ENCODE data around the gene SLC12A9.

The SLC12A9 gene

GRCh38 chr7:100885440-100886141 is 33.1 kb downstream of the SLC12A9 start:
- no peak for DNase-seq

- DNase-seq = no peak
These were observed 33.8 kb downstream of the SLC12A9 start for GRCh38 chr7:100886142-100886935.

GRCh38 chr7:100886936-100887515 is 34.5 kb downstream of the SLC12A9 start:
- DNase-seq = no peak

- DNase-seq = peak; percentile 73
These were observed 35.2 kb downstream of the SLC12A9 start for GRCh38 chr7:100887516-100888290.

- no peak for DNase-seq
These were observed 35.9 kb downstream of the SLC12A9 start for GRCh38 chr7:100888291-100888987.

- no peak for DNase-seq
These were observed 36.7 kb downstream of the SLC12A9 start, which contains the start of gene UFSP1 for GRCh38 chr7:100888988-100889750. TSS of gene UFSP1 (minus strand) at chr7:100889715. CDS start at chr7:100889271, 444 bp downstream.

GRCh38 chr7:100890653-100891567 is 38.4 kb downstream of the SLC12A9 start:
- DNase-seq = no peak

GRCh38 chr7:100891568-100892247 is 39.2 kb downstream of the SLC12A9 start:
- no peak for DNase-seq

GRCh38 chr7:100892364-100893317 is 40.1 kb downstream of the SLC12A9 start:
- no peak for DNase-seq

- DNase-seq = no peak
These were observed 40.9 kb downstream of the SLC12A9 start for GRCh38 chr7:100893318-100893895.

- no peak for DNase-seq
These were observed 41.6 kb downstream of the SLC12A9 start for GRCh38 chr7:100893910-100894721.

GRCh38 chr7:100894860-100895700 is 42.6 kb downstream of the SLC12A9 start:
- peak; percentile 55 for DNase-seq

- DNase-seq = no peak
These were observed 43.1 kb downstream of the SLC12A9 start, which contains the start of gene ACHE for GRCh38 chr7:100895701-100895955. TSS of gene ACHE (minus strand) at chr7:100895888. CDS start at chr7:100894232, 1,656 bp downstream.

GRCh38 chr7:100895956-100896731 is 43.6 kb downstream of the SLC12A9 start:
- DNase-seq = peak; percentile 55

- DNase-seq = peak; percentile 71
These were observed 44.5 kb downstream of the SLC12A9 start for GRCh38 chr7:100896732-100897608.

Data from CD4-positive, alpha-beta T cell treated with Interleukin-12 subunit alpha and Interleukin-12 subunit beta, for 1 hour (primary cell).